GM19452 (cell line): ENCODE results near the gene IL10RB.

Source experiments
- ATAC-seq: cut with Tn5 transposase; IDR thresholded peaks from one replicate; pipeline ENCODE4 v1.9.1; 2021; ENCODE audit not compliant: unreplicated experiment

The IL10RB gene

GRCh38 chr21:33327326-33327725 lies 61.2 kb downstream of the IL10RB start:
- no peak for ATAC-seq

- no peak for ATAC-seq
Measured at GRCh38 chr21:33327792-33328433, 61.7 kb downstream of the IL10RB start.

- no peak for ATAC-seq
Measured at GRCh38 chr21:33330726-33331125, 64.6 kb downstream of the IL10RB start.

GRCh38 chr21:33332143-33332542 lies 66.0 kb downstream of the IL10RB start:
- ATAC-seq = peak; percentile 70

- no peak for ATAC-seq
Measured at GRCh38 chr21:33334191-33334590, 68.0 kb downstream of the IL10RB start.

- ATAC-seq = no peak
Measured at GRCh38 chr21:33334824-33335223, 68.7 kb downstream of the IL10RB start.

GRCh38 chr21:33339135-33339534 lies 73.0 kb downstream of the IL10RB start:
- no peak for ATAC-seq

GRCh38 chr21:33339918-33340317 lies 73.8 kb downstream of the IL10RB start:
- ATAC-seq = no peak

GRCh38 chr21:33345751-33346238 lies 79.6 kb downstream of the IL10RB start:
- ATAC-seq = no peak
